Right ventricle myocardium superior (tissue), 1 donor: Measurements from ENCODE around the gene QKI. TPM values are rescaled to one million over a fixed set of nuclear protein-coding genes. Genes with fewer than 3 reads are reported as not detected.

ENCODE experiments used
- ATAC-seq: fragments of 200-7000 bp; cut with Tn5 transposase; one replicate; pipeline ENCODE4 v1.9.1; 2020; ENCODE audit warnings: mild to moderate bottlenecking; ENCODE audit not compliant: poor library complexity
- DNase-seq: peaks from one replicate; pipeline ENCODE4 v3.0.0-alpha.2; 2020
- intact Hi-C: fragments of 100-400 bp; cut with DNase I; formaldehyde crosslinking; loops from one replicate; pipeline ENCODE4 v1.11.2; 2022
- total RNA-seq: library from RNA; stranded (reverse); fragmentation: NEBNext Ultra II Directional; extraction: Animal tissue kit (Norgen Biotek cat#: 25700); gene quantifications from one replicate; pipeline ENCODE4 v1.2.1, GENCODE V29; 2021
- donor health status: DM: no; HTN: yes; CAD: no; lungs with severe emphysema.

Gene QKI
- total RNA-seq, 1 donor from 2014 or later: 477 TPM

DNA sequence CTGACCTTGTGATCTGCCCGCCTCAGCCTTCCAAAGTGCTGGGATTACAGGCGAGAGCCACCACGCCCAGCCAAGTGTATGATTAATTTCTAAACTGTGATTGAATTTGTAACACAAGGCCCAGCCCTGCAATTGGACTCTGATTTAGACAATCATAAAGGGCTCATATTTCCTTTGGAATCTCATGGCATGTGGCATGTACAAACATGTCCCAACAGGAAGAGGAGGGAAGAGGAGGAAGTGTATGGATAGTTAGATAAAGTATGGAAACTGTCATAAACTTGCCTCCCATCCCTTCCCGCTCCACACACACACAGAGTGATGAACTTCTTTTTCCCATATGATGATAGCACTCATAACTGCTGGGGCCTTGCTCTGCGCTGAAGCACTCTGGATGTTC lies 27.2 kb upstream of the QKI start:
- intact Hi-C loops: no loop called here
- no peak for ATAC-seq
- DNase-seq: no peak

DNA sequence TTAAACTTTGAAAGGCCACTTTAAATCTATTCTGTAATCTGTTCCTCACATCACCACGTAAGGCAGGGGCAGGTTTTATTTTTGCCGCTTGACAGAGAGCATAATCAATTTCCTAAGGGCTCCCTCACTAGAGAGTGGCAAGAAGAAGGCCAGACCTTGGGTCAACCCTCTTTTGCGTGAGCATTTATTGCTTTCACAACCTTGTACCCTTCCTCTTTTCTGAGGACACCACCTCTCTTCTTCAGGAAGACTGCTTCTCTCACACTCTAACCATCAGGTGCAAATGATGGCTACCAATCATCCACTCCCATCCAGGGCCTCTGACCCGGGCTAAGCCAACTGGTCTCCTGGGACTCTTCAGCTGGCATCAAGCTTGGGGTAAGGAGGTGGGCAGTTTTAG lies 25.2 kb upstream of the QKI start:
- ATAC-seq (no peak), DNase-seq (no peak)
- intact Hi-C loops: no loop called here

DNA sequence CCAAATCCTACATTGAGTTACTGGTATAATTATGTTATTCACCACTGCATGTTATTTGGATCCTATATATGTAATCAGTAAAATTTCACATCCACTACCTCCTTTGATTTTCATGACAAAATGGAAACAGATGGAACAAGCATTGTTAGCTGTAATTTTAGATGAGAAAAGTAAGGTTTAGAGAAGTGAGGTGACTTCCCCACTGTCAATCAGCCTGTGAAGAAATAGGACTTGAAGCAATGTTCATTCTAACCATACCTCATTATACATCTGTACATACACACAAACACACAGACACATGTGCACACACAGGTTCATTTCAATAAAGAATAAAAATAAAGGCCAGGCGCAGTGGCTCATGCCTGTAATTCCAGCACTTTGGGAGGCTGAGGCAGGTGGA lies 23.7 kb upstream of the QKI start:
- intact Hi-C loops: no loop called here
- ATAC-seq (no peak), DNase-seq (no peak)

DNA sequence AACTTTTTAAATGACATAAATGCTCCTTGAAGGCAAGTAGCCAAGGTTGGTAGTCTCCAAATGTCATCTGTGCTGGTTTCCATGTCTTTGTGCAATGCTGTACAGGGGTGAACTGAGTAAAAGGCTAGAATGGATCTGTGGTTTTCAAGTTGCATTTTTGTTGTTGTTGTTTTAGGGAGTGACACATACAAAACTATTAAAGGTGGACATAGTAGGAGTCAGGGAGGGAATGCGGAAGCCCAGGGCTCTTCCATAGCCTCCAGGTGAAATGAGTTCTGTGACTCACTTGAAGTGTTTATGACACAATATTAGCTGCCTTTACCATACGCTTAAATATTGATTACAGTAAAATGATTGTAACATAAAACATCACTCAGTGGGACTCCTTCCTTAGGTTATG lies 22.5 kb upstream of the QKI start:
- ATAC-seq (peak; percentile 13), DNase-seq (no peak)
- intact Hi-C loops: no loop called here

DNA sequence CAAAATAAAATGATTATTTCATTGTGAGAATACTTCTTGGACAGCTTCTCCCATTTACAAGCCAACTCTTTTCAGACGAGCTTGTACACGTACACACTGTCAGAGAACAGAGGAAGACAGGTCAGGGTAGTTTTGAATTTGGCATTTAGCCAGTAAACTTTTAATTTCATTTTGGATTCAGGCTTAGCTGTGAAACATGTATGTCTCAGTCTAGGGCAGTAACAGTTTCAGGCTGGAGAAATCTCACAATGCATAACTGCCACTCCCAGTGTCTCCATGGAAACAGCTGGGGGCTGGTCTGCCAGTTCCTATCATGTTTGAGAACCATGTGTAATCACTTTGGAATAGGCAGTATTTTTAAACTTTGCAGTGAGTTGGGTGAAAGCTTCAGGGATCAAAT lies 22.0 kb upstream of the QKI start:
- peak; percentile 58 for ATAC-seq

DNA sequence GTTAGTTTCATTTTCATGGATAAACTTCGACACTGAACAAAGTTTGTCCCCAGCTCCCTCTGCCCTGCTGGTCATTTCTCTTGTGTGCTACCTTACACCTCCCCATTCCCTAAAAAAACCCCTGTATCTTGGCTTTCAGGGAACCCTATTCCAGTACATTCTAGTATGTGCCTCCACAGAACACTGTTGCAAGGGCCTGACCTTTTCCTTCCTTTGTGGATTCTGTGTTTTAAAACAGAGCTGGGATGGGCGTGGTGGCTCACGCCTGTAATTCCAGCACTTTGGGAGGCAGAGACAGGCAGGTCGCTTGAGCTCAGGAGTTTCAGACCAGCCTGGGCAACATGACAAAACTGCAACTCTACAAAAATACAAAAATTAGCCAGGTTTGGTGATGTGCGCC lies 20.6 kb upstream of the QKI start:
- intact Hi-C loops: no loop called here
- no peak for ATAC-seq

More for the DNA sequence above, 22.0 kb upstream of the QKI start:
- intact Hi-C loops: no loop called here
- DNase-seq: peak; percentile 68

DNA sequence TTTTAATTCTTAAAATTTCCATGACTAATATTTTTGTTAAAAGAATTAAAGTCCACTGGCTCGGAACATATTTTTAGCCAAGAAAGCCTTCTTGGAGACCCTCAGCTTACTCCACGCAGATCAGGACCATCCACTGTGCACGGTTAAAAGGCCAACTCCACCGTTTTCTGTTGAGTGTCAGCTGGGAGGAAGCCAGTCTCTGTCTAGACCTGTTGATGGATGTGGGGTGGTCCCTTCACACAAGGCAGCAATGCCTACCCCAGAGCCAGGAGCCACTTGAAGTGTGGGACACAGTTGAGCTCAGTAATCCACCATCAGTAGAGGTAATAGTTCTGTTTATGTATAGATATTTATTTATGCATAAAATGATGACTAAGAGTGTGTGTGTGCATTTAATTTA lies 19.9 kb upstream of the QKI start:
- intact Hi-C loops: no loop called here
- ATAC-seq: no peak

More for the DNA sequence above, 20.6 kb upstream of the QKI start:
- DNase-seq: no peak

DNA sequence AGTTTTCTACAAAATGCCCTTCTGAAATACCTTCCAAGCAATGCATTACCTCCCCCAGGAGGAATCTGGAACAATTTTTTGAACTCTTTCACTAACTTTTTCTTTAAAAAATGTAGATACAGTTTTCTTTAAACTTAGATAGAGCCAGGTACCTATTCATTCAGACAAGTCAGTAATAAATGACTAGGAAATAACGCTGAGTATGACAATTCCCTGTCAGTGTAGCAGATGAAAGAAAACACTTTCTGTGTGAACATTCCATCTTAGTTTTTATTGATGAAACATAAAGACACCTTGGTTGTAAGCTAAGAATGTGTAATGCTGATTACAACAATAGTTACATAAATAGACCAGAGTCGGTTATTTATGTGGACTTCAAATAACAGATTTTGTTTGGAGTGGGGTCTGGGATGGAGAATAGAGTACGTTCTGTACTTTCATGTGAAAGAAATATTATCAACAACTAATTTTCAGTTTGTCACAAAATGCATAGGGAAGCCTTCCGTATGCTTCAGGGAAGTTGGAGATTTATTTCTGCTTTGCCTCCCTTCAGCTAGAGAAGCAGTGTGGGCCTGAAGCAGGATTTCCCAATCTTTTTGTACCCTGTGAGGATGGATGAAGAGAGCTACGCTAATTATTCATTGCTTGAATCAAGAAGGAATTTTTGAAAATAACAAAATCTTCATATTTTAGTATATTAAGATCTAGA lies 19.2 kb upstream of the QKI start:
- ATAC-seq (no peak), DNase-seq (no peak)
- intact Hi-C loops: no loop called here

More for the DNA sequence above, 19.9 kb upstream of the QKI start:
- DNase-seq: no peak

DNA sequence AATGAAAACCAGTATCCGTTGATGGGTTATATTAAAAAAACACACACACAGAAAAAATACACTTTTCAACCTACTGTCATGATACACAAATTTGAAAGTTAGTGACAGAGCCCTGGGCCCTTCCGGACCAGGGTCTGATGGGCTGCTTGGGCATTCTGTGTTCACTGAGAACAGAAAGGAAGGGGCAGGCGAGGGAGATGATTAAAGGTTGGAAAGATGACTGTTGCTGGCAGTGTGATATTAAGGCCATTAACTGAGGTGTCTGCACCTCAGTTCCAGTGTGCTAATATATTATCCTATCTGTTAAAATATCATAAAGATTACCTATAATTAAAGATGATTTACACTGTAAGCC lies 18.7 kb upstream of the QKI start:
- DNase-seq (no peak), ATAC-seq (no peak)
- intact Hi-C loops: no loop called here

DNA sequence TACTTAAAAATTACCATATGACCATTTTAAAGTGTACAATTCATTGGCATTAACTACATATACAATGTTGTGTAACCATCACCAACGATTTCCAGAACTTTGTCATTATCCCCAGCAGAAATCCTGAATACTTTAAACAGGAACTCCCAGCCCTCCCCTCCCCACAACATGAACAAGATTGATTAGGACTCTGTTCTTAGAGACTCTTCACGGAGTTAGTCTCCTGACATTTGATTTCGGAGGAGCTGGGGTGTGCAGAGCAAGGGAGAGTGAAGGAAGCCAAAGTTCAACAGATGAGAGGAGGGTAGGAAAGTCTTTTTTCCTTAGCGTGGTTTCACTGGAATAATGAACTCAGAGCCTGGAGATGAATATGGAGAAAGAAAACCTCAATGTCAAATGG lies 17.2 kb upstream of the QKI start:
- intact Hi-C loops: no loop called here
- no peak for ATAC-seq
- no peak for DNase-seq

DNA sequence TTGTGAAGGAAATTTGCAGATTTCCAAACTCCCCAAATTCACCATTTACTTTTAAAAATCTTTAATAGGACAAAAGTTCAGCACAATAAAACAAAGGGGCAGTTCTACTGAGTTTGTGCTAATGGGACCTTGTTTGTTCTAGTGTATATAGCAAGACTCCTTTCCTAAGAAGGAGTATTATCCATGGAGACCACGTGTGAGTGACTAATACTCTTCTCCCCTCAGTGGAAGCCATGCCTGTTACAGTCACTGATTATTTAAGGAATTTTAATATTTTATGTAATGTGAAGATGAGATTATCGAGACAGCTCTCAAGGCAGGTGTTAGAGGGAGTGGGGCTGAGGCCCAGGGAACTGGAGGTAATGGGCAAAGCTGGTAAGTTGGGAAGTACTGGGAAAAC lies 16.4 kb upstream of the QKI start:
- ATAC-seq (no peak), DNase-seq (no peak)
- intact Hi-C loops: no loop called here

DNA sequence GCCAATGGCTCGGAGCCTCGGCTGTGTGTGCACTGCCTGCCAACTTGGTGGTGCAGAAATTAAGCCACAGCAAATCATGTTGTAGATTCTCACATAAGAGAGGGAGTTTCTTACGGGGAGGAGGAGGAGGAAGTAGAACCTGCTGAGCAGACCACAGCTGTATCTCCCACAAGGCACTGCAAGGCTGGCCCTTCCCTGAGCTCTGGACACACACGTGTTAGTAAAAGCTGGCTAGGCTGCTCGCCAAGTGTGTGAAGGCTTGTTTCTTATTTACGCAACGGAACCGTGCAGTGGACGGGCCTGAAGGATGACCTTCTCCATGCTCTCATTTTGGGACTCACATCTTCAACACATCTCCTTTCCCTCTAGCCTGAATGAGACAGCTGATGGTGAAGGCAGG lies 15.7 kb upstream of the QKI start:
- intact Hi-C loops: no loop called here
- ATAC-seq (peak; percentile 56), DNase-seq (peak; percentile 74)

DNA sequence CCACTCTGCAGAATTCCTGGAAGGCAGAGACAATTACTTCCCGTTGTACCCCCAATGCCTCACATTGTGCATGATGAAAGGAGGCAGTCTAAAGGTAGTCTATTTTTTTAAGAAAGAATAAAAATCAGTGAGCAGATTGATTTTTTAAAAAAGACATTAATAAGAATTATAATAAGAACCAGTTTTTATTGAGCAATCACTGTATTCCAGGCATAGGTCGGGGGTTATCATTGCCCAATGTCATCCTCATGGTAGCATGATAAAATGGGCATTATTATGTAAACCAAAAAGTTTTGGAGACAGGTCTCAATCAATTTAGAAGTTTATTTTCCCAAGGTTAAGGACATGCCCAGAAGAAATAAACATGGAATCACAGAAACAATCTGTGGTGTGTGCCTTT lies 14.0 kb upstream of the QKI start:
- intact Hi-C loops: loop anchor here (5.0 kb wide), 1 partner anchor 53 kb away; no protein-coding TSS in a partner anchor
- no peak for DNase-seq
- no peak for ATAC-seq

DNA sequence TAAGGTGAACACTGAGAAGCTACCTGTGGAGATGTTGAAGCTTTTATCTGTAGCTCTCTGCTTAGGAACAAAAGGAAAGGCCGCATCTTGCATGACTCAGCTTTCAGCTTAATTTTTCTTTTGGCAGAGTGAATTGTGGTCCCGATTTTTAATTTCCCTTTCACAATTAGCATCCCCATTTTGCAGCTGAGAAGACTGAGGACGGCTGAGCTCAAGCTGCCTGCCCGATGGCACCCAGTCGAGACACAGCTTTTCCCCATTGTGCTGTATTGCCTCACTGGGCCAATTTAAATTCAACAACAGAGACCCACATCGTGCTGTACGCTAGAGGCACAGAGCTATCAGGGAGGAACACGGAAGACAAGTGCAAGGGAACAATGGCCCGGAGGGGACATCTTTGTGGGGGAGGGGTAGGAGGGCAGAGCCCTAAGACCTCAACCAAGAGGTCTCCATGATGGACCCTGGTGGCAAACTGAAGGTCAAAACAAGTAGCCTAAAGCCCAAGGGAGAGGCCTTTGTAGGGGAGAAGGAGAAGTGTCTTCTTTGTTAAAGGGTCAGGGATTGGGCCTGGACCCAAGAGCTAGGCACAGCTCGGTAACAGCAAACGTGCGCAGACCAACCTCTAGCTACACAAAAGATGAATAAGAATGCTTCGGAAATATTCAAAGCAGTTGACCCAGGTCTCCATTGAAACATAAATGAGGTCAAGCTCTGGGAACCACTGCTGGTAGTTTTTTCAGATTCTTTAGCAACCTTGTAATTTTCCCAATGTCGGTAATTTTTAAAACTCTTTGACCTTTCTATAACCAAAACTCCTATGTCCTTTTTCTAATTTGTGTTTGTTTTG lies 13.3 kb upstream of the QKI start:
- ATAC-seq: no peak
- no peak for DNase-seq
- intact Hi-C loops: loop anchor here (5.0 kb wide), 1 partner anchor 54 kb away; no protein-coding TSS in a partner anchor

DNA sequence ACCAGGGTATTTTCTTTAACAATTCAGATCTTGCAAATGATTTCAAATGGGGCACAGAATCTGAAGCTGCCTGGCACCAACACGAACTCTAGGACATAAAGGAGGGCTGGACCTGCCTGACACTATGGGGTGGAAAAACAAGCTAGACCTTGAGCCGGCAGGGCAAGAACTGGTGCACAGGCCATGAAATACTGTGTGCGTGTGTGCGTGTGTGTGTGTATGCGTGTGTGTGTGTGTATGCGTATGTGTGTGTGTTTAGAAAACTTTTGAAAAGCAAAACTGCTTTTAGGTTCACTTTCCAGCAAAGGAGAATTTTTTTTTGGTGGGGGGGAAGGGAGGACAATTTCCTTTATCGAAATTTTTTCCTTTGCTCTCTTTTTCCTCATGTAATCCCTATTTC lies 11.9 kb upstream of the QKI start:
- intact Hi-C loops: loop anchor here (5.0 kb wide), 1 partner anchor 55 kb away; no protein-coding TSS in a partner anchor
- ATAC-seq (no peak), DNase-seq (no peak)

DNA sequence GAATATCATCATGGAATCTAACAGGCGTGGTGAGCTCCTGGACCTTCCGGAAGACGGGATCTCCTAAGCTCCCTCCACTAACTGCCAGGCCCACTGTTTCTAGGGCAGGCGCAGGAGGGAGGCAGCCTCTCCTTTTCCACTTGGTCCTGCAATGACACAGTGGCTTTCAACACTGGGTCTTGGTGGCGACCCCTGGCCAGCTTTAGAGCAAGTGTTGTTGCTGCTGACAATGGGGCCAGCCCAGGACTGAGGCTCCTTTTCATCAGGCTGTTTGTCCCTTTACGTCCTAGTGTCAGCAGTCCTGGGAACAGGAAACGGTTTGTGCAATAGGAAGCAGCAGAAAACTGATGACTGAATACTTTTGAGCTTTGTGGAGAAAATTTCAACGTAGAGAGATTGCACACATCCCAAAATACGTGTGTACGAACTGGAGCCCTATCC lies 9.7 kb upstream of the QKI start:
- intact Hi-C loops: loop anchor here (5.0 kb wide), 1 partner anchor 58 kb away; no protein-coding TSS in a partner anchor
- DNase-seq: peak; percentile 70
- peak; percentile 69 for ATAC-seq

DNA sequence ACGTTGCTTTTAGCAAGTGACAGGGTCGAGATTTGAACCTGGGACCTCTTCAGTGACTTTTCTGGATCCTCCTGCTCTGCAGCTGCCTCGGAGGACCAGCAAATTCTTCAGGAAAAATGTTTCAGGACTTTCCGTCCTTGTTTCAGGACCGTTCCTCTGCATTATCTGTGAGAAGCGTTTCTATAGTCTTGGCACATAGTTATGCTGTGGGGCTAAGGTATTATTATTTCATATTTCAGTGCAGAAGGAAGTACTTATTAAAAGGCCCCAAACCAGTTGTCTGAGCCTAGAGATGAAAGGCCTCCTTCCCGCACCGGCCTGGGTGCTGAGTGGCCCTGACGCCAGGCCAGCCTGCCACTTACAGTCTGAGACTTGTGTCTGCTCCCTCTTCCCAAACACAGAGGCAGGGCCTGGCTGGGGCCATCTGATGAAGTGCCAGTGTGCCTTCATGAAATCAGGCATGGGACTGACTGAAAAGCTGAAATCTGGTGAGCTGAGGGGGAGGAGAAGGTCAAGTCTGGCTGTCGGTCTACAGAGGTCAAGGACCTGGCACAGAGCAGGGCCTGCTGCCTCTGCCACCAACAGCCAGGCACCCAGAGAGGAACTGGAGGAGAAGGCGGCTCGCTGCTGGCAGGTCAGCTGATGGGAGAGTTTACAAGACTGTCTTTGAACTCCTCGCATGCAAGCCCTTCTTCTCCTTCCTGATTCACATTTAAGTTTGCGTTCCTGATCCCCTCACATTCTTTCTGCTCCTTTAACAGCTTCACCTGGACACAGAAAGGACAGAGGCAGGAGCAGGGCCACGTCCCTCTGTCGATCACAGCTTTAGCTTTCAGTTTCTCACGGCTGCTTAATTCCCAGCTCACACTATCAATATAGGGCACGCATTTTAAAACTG lies 8.9 kb upstream of the QKI start:
- intact Hi-C loops: no loop called here
- ATAC-seq (peak; percentile 89), DNase-seq (peak; percentile 85)

DNA sequence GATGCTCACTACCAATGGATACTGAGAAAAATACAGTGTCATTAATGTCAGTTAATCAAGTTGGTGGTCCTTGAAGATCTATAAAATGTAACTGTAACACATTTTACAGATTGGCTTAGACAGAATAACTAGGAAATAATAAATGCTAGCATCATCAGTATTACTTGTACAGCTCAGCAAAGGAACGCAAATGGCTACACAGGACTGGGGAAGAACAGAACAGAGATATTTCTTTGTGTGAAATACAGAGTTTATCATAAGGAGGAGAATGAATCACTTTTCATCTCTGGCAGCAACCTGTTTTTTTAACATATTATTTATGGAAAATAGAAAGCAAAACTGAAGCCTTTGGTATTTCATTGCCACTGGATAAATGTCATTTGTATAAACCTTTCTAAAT lies 8.2 kb upstream of the QKI start:
- intact Hi-C loops: no loop called here
- DNase-seq: no peak
- peak; percentile 34 for ATAC-seq

DNA sequence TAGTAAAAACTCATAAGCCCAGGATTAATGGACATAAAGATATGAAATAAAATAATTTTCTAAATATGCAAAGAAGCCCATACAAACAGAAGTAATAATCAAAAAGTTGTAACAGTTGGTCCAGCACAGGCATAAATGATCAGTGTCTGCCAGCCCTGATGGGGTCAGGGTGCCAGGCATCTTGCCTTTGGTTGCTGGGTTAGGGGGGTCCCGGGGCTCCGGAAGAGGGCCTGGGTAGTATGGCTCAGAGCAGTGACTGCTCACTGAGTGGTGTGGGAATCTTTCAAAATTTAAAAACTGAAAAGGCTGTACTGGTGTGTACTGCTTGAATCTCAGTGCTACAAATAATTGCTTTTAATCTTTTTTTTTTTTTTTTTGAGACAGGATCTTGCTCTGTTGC lies 7.7 kb upstream of the QKI start:
- ATAC-seq (no peak), DNase-seq (no peak)
- intact Hi-C loops: no loop called here
